ENCODE results near the gene FLRT2. TPM values are rescaled to one million over a fixed set of nuclear protein-coding genes. Genes with fewer than 3 reads are reported as not detected.

Gene FLRT2
- total RNA-seq, 6 experiments from 2014 or later: 31.1 to 59.0 (median 37.1) TPM

- DNase-seq: no peak
- H3K4me3 Mint-ChIP-seq: no peak overlapping the region
- TF ChIP-seq CTCF (IDR thresholded peaks at IDR 0.05): no peak
- H3K27me3 Mint-ChIP-seq (ENCODE audit: insufficient read depth): no peaks in the 10 kb centered on the region; the same call in 1 of the 2 replicates
- H3K9me3 Mint-ChIP-seq: no peaks in the 10 kb centered on the region
- H3K27ac Mint-ChIP-seq: no peak overlapping the region
- no peaks in the 10 kb centered on the region for H3K36me3 Mint-ChIP-seq (ENCODE audit: low read depth)
- peaks cover 6% of the 10 kb centered on the region for H3K4me1 Mint-ChIP-seq (ENCODE audit: low read depth)
Observed at GRCh38 chr14:85644211-85644610, 114.3 kb downstream of the FLRT2 start.

GRCh38 chr14:85653029-85653428, 123.1 kb downstream of the FLRT2 start:
- Mint-ChIP-seq H3K27me3 (ENCODE audit: insufficient read depth) (peaks cover 1% of the 10 kb centered on the region), H3K36me3 (ENCODE audit: low read depth) (no peaks in the 10 kb centered on the region), H3K4me3 (no peak overlapping the region), H3K9me3 (no peaks in the 10 kb centered on the region), H3K27ac (no peak overlapping the region), H3K4me1 (ENCODE audit: low read depth) (0 out of 2 replicates have a peak, but pooled peaks cover 5% of the 10 kb centered on the region)
- DNase-seq: no peak
- TF ChIP-seq CTCF (IDR thresholded peaks at IDR 0.05): no peak

GRCh38 chr14:85660243-85660922, 130.4 kb downstream of the FLRT2 start:
- no peaks in the 10 kb centered on the region for H3K36me3 Mint-ChIP-seq (ENCODE audit: low read depth)
- no peaks in the 10 kb centered on the region for H3K9me3 Mint-ChIP-seq
- H3K27me3 Mint-ChIP-seq (ENCODE audit: insufficient read depth): no peaks in the 10 kb centered on the region; the same call in none of the 2 replicates
- no peak overlapping the region for H3K4me3 Mint-ChIP-seq
- no peak for DNase-seq
- H3K4me1 Mint-ChIP-seq (ENCODE audit: low read depth): 0 out of 2 replicates have a peak, but pooled peaks cover 5% of the 10 kb centered on the region
- no peak for TF ChIP-seq CTCF (IDR thresholded peaks at IDR 0.05)
- H3K27ac Mint-ChIP-seq: no peak overlapping the region

- H3K4me1 Mint-ChIP-seq (ENCODE audit: low read depth): 0 out of 2 replicates have a peak, but pooled peaks cover 5% of the 10 kb centered on the region
- no peak for TF ChIP-seq CTCF (IDR thresholded peaks at IDR 0.05)
- no peak overlapping the region for H3K4me3 Mint-ChIP-seq
- no peak for DNase-seq
- H3K36me3 Mint-ChIP-seq (ENCODE audit: low read depth): no peaks in the 10 kb centered on the region
- no peak overlapping the region for H3K27ac Mint-ChIP-seq
- no peaks in the 10 kb centered on the region for H3K9me3 Mint-ChIP-seq
- H3K27me3 Mint-ChIP-seq (ENCODE audit: insufficient read depth): peaks cover 2% of the 10 kb centered on the region
Observed at GRCh38 chr14:85662096-85662495, 132.2 kb downstream of the FLRT2 start.

DNA sequence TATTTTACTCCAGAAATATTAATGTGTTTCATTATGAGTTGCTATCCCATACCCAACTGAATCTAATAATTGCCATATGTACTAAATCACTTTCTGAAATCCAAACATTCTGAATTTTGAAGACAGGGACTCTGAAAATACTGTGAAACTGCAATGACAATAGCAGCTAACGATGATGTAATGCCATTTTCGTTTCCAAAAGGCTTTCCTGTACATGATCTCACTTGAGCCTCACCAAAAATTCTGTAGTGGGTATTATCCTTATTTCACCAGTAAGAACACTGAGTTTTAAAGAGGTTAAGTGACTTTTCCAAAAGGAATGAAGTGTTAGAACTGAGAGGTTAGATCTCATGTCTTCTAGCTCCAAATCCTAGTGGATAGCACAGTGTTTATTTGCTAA, 133.3 kb downstream of the FLRT2 start:
- TF ChIP-seq CTCF (IDR thresholded peaks at IDR 0.05): no peak
- Mint-ChIP-seq H3K9me3 (no peaks in the 10 kb centered on the region), H3K36me3 (ENCODE audit: low read depth) (no peaks in the 10 kb centered on the region), H3K27ac (no peak overlapping the region), H3K4me3 (no peak overlapping the region), H3K4me1 (ENCODE audit: low read depth) (no peaks in the 10 kb centered on the region), H3K27me3 (ENCODE audit: insufficient read depth) (peaks cover 6% of the 10 kb centered on the region)
- no peak for DNase-seq

Measured in HFFc6 (cell line).